ENCODE results near the gene RPS6KA1.

DNA sequence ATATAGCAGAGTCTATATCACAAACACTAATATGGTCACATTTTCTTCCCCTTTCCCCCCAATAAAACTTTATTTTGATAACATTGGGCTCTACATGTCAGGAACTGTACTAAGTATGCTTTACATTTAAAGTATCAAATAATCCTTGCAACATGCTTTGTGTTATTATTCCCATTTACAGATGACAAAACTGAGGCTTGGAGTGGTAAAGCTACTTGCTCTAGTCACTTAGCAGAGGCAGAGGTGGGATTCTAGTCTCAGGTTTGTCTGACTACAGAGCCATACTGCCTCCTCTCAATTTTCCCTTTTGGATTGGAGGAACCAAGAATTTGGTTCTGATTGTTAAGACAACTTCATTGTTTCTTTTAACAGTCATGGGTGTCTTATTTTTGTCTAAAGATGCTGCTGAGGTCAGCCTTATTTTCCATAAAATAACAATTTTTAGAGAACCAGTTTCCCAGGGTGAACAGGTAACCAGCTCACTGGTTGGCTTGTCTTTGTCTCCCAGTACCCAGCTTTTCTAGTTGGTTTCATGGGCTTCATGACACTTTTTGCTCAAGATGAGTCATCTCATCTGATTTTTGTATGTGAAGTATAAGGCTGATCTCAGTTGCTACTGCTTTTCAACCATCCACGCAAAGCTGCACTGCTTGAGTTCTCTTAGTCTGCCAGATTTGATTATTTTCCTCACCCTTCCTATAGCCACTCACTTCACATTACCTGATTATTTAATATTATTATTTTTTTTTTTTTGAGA lies 85.3 kb downstream of the RPS6KA1 start:
- TF ChIP-seq, protein P1, sequence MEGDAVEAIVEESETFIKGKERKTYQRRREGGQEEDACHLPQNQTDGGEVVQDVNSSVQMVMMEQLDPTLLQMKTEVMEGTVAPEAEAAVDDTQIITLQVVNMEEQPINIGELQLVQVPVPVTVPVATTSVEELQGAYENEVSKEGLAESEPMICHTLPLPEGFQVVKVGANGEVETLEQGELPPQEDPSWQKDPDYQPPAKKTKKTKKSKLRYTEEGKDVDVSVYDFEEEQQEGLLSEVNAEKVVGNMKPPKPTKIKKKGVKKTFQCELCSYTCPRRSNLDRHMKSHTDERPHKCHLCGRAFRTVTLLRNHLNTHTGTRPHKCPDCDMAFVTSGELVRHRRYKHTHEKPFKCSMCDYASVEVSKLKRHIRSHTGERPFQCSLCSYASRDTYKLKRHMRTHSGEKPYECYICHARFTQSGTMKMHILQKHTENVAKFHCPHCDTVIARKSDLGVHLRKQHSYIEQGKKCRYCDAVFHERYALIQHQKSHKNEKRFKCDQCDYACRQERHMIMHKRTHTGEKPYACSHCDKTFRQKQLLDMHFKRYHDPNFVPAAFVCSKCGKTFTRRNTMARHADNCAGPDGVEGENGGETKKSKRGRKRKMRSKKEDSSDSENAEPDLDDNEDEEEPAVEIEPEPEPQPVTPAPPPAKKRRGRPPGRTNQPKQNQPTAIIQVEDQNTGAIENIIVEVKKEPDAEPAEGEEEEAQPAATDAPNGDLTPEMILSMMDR (conservative IDR thresholded peaks at IDR 0.05) = no peak
- TF ChIP-seq EZH2 (IDR thresholded peaks at IDR 0.05; ENCODE audit: low read depth) = no peak
